Astrocyte (in vitro differentiated cells and primary cell): Measurements from ENCODE around the gene DCAF7. TPM values are rescaled to one million over a fixed set of nuclear protein-coding genes. Genes with fewer than 3 reads are reported as not detected.

Experiments
- DNase-seq: peaks from one replicate; pipeline ENCODE4 v3.0.0-alpha.2; 2010; ENCODE audit warnings: low read depth
- FAIRE-seq: peaks from 2 replicates; lab custom pipeline; 2011; peaks lifted over from hg19 to GRCh38; lab: Jason Lieb, UNC
- H2AFZ ChIP-seq: 2 replicates; pipeline ENCODE4 v1.6.0; 2012; ENCODE audit warnings: low read depth, low read length, inconsistent platforms
- H3K27ac ChIP-seq: 2 replicates; pipeline ENCODE4 v1.5.1; 2011; ENCODE audit warnings: low read depth, low read length, inconsistent platforms
- H3K27me3 ChIP-seq: 2 replicates; pipeline ENCODE4 v1.6.0; 2011; ENCODE audit warnings: low read length, inconsistent platforms; ENCODE audit not compliant: insufficient read depth
- H3K36me3 ChIP-seq: 2 replicates; pipeline ENCODE4 v1.5.1; 2011; ENCODE audit warnings: low read length, inconsistent platforms; ENCODE audit not compliant: insufficient read depth
- H3K4me1 ChIP-seq: 2 replicates; pipeline ENCODE4 v1.5.1; 2011; ENCODE audit warnings: low read length, inconsistent platforms; ENCODE audit not compliant: insufficient read depth
- H3K4me2 ChIP-seq: 2 replicates; pipeline ENCODE4 v1.6.0; 2012; ENCODE audit warnings: low read length, inconsistent platforms
- H3K4me3 ChIP-seq: 2 replicates; pipeline ENCODE4 v1.5.1; 2011; ENCODE audit warnings: low read depth, mild to moderate bottlenecking, low read length, inconsistent platforms; ENCODE audit not compliant: insufficient read depth
- H3K79me2 ChIP-seq: 2 replicates; pipeline ENCODE4 v1.6.0; 2012; ENCODE audit warnings: mild to moderate bottlenecking, low read length, inconsistent platforms; ENCODE audit not compliant: insufficient read depth
- H3K9ac ChIP-seq: 2 replicates; pipeline ENCODE4 v1.6.0; 2012; ENCODE audit warnings: mild to moderate bottlenecking, low read length, inconsistent platforms
- H3K9me3 ChIP-seq: 2 replicates; pipeline ENCODE4 v1.5.1; 2012; ENCODE audit warnings: low read depth, mild to moderate bottlenecking, low read length, inconsistent platforms; ENCODE audit not compliant: insufficient read depth
- H4K20me1 ChIP-seq: 2 replicates; pipeline ENCODE4 v1.6.0; 2012; ENCODE audit warnings: low read length, inconsistent platforms; ENCODE audit not compliant: insufficient read depth
- H3K27ac Mint-ChIP-seq: one replicate; pipeline ENCODE4 v1.8.0; 2021; ENCODE audit warnings: mild to moderate bottlenecking, mixed read lengths; ENCODE audit not compliant: unreplicated experiment
- H3K27me3 Mint-ChIP-seq: one replicate; pipeline ENCODE4 v1.8.0; 2021; ENCODE audit warnings: low read depth, mixed read lengths; ENCODE audit not compliant: unreplicated experiment
- H3K36me3 Mint-ChIP-seq: one replicate; pipeline ENCODE4 v1.8.0; 2021; ENCODE audit warnings: low read depth, mixed read lengths; ENCODE audit not compliant: unreplicated experiment
- H3K4me1 Mint-ChIP-seq: one replicate; pipeline ENCODE4 v1.8.0; 2021; ENCODE audit warnings: low read depth, mixed read lengths; ENCODE audit not compliant: unreplicated experiment
- H3K4me3 Mint-ChIP-seq: one replicate; pipeline ENCODE4 v1.8.0; 2021; ENCODE audit warnings: mild to moderate bottlenecking, moderate library complexity, mixed read lengths; ENCODE audit not compliant: unreplicated experiment
- H3K9me3 Mint-ChIP-seq: one replicate; pipeline ENCODE4 v1.8.0; 2021; ENCODE audit warnings: mild to moderate bottlenecking, mixed read lengths; ENCODE audit not compliant: unreplicated experiment
- EZH2 ChIP-seq: IDR thresholded peaks from 2 replicates; pipeline ENCODE4 v1.6.1; 2012; ENCODE audit warnings: mild to moderate bottlenecking, low read length, inconsistent platforms; ENCODE audit not compliant: insufficient read depth
- total RNA-seq: library from RNA; stranded (reverse); gene quantifications from 2 replicates; pipeline ENCODE4 v1.2.1, GENCODE V29; 2021
- TF ChIP-seq, protein P1 (sequence below): IDR thresholded peaks from 2 replicates; pipeline ENCODE4 v1.5.1; 2011; ENCODE audit warnings: low read depth, mild to moderate bottlenecking, inconsistent platforms, low read length, moderate library complexity; ENCODE audit not compliant: insufficient read depth

The DCAF7 gene
- total RNA-seq, 1 donor from 2014 or later, result 84.2 TPM

DNA sequence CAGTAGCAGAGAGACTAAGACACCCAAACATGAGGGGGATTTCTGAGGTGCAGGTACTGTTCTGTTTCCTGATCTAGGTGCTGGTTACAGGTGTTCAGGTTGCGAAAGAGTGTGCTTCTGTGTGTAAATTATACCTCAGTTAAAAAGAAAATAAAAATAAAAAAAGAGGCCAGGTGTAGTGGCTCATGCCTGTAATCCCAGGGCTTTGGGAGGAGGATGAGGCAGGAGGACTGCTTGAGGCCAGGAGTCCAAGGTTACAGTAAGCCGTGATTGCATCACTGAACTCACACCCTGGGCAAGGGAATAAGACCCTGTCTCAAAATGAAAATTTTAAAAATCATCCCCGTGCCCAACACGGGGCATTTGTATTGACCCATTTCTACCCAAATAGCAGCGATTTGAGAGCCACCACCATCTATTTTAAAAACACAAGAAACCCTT is 3.2 kb upstream of the DCAF7 start:
- no peaks in the 10 kb centered on the region for H3K36me3 Mint-ChIP-seq
- Histone ChIP-seq H4K20me1 (peaks cover 9% of the 10 kb centered on the region), H3K9ac (no peak overlapping the region), H3K9me3 (no peaks in the 10 kb centered on the region), H3K27me3 (no peaks in the 10 kb centered on the region), H3K36me3 (no peaks in the 10 kb centered on the region), H3K4me2 (no peak overlapping the region), H3K79me2 (peaks cover 18% of the 10 kb centered on the region), H2AFZ (no peak overlapping the region), H3K4me1 (peaks cover 11% of the 10 kb centered on the region), H3K4me3 (no peak overlapping the region), H3K27ac (no peak overlapping the region)
- H3K9me3 Mint-ChIP-seq, result no peaks in the 10 kb centered on the region
- FAIRE-seq, result no peak
- no peak for DNase-seq
- peaks cover 5% of the 10 kb centered on the region for H3K4me1 Mint-ChIP-seq
- peaks cover 4% of the 10 kb centered on the region for H3K27me3 Mint-ChIP-seq
- no peak overlapping the region for H3K4me3 Mint-ChIP-seq
- H3K27ac Mint-ChIP-seq, result no peak overlapping the region
- no peak for TF ChIP-seq EZH2
- TF ChIP-seq, protein P1, sequence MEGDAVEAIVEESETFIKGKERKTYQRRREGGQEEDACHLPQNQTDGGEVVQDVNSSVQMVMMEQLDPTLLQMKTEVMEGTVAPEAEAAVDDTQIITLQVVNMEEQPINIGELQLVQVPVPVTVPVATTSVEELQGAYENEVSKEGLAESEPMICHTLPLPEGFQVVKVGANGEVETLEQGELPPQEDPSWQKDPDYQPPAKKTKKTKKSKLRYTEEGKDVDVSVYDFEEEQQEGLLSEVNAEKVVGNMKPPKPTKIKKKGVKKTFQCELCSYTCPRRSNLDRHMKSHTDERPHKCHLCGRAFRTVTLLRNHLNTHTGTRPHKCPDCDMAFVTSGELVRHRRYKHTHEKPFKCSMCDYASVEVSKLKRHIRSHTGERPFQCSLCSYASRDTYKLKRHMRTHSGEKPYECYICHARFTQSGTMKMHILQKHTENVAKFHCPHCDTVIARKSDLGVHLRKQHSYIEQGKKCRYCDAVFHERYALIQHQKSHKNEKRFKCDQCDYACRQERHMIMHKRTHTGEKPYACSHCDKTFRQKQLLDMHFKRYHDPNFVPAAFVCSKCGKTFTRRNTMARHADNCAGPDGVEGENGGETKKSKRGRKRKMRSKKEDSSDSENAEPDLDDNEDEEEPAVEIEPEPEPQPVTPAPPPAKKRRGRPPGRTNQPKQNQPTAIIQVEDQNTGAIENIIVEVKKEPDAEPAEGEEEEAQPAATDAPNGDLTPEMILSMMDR, result no peak

DNA sequence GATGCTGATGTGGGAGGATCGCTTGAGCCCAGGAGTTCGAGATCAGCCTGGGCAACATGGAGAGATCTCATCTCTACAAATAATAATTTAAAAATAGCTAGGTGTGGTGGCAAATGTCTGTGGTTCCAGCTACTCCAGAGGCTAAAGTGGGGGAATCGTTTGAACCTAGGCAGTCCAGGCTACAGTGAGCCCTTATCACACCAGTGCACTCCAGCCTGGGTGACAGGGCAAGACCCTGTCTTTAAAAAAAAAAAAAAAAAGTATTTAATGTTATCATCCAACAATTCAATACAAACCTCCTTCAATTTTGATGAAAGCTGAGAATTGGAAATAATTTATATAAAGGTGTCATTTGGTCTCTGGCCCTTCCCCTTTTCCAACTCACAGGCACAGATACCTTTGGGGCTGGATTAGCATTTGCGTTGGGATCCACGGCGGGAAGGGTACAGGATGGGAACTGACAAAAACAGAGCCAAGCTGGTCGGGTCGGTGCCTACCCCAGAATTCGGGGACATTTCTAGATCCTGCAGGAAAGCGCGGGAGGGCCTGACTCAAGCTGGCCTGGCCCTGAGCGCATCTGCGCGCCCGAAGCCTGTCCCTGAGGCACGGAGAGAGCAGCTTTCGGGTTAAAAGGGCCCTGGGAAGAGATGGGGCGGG is 860 bp upstream of the DCAF7 start:
- Mint-ChIP-seq H3K9me3 (no peaks in the 10 kb centered on the region), H3K36me3 (no peaks in the 10 kb centered on the region), H3K27ac (peak overlapping the region; percentile 86), H3K4me3 (peak overlapping the region; percentile 89), H3K27me3 (peaks cover 4% of the 10 kb centered on the region), H3K4me1 (peaks cover 16% of the 10 kb centered on the region)
- H3K79me2 ChIP-seq, result peaks cover 41% of the 10 kb centered on the region
- H3K4me3 ChIP-seq, result peak overlapping the region; percentile 92
- H3K27me3 ChIP-seq, result no peaks in the 10 kb centered on the region
- H3K27ac ChIP-seq, result peak overlapping the region; percentile 79
- H3K9me3 ChIP-seq, result no peaks in the 10 kb centered on the region
- H3K36me3 ChIP-seq, result peaks cover 4% of the 10 kb centered on the region
- TF ChIP-seq EZH2, result no peak
- TF ChIP-seq, protein P1, result no peak
- H3K4me1 ChIP-seq, result peaks cover 17% of the 10 kb centered on the region
- peak overlapping the region; percentile 100 for H2AFZ ChIP-seq
- H3K4me2 ChIP-seq, result peak overlapping the region; percentile 99
- peaks cover 32% of the 10 kb centered on the region for H4K20me1 ChIP-seq
- H3K9ac ChIP-seq, result peak overlapping the region; percentile 89
- FAIRE-seq, result no peak
- no peak for DNase-seq
